ENCODE results near the gene PFN1.

Gene PFN1

GRCh38 chr17:4978726-4979125 is 30.4 kb upstream of the PFN1 start:
- DNase-seq (ENCODE audit: low spot score): no peak

GRCh38 chr17:4974115-4974670 is 25.9 kb upstream of the PFN1 start:
- no peaks in the 10 kb centered on the region for H3K9me3 ChIP-seq (ENCODE audit: severe bottlenecking)
- DNase-seq (ENCODE audit: low spot score): no peak
- H3K36me3 ChIP-seq (ENCODE audit: low read depth): peaks cover 60% of the 10 kb centered on the region
- peaks cover 5% of the 10 kb centered on the region for H3K4me1 ChIP-seq (ENCODE audit: insufficient read depth, poor library complexity, severe bottlenecking)
- H3K27me3 ChIP-seq (ENCODE audit: insufficient read depth, poor library complexity, severe bottlenecking): no peaks in the 10 kb centered on the region
- no peak for ATAC-seq (ENCODE audit: low read depth)
- no peak overlapping the region for H3K4me3 ChIP-seq (ENCODE audit: severe bottlenecking)
- no peak for TF ChIP-seq CTCF (IDR thresholded peaks at IDR 0.05; ENCODE audit: poor library complexity, severe bottlenecking)
- H3K27ac ChIP-seq (ENCODE audit: poor library complexity, severe bottlenecking): no peak overlapping the region

More at GRCh38 chr17:4978726-4979125, 30.4 kb upstream of the PFN1 start:
- Histone ChIP-seq H3K4me1 (ENCODE audit: insufficient read depth, poor library complexity, severe bottlenecking) (no peaks in the 10 kb centered on the region), H3K27me3 (ENCODE audit: insufficient read depth, poor library complexity, severe bottlenecking) (no peaks in the 10 kb centered on the region), H3K4me3 (ENCODE audit: severe bottlenecking) (no peak overlapping the region), H3K36me3 (ENCODE audit: low read depth) (peaks cover 75% of the 10 kb centered on the region), H3K9me3 (ENCODE audit: severe bottlenecking) (no peaks in the 10 kb centered on the region), H3K27ac (ENCODE audit: poor library complexity, severe bottlenecking) (no peak overlapping the region)
- ATAC-seq (ENCODE audit: low read depth): no peak
- TF ChIP-seq CTCF (IDR thresholded peaks at IDR 0.05; ENCODE audit: poor library complexity, severe bottlenecking): no peak

- DNase-seq (ENCODE audit: low spot score): no peak
Observed at GRCh38 chr17:4973256-4974114, 25.2 kb upstream of the PFN1 start.

GRCh38 chr17:4972752-4973151 is 24.4 kb upstream of the PFN1 start:
- peaks cover 5% of the 10 kb centered on the region for H3K4me1 ChIP-seq (ENCODE audit: insufficient read depth, poor library complexity, severe bottlenecking)
- no peak overlapping the region for H3K27ac ChIP-seq (ENCODE audit: poor library complexity, severe bottlenecking)
- peaks cover 45% of the 10 kb centered on the region for H3K36me3 ChIP-seq (ENCODE audit: low read depth)
- no peak for ATAC-seq (ENCODE audit: low read depth)
- no peak overlapping the region for H3K4me3 ChIP-seq (ENCODE audit: severe bottlenecking)
- no peak for TF ChIP-seq CTCF (IDR thresholded peaks at IDR 0.05; ENCODE audit: poor library complexity, severe bottlenecking)
- H3K27me3 ChIP-seq (ENCODE audit: insufficient read depth, poor library complexity, severe bottlenecking): no peaks in the 10 kb centered on the region
- H3K9me3 ChIP-seq (ENCODE audit: severe bottlenecking): no peaks in the 10 kb centered on the region
- no peak for DNase-seq (ENCODE audit: low spot score)

More at GRCh38 chr17:4973256-4974114, 25.2 kb upstream of the PFN1 start:
- Histone ChIP-seq H3K27me3 (ENCODE audit: insufficient read depth, poor library complexity, severe bottlenecking) (no peaks in the 10 kb centered on the region), H3K4me3 (ENCODE audit: severe bottlenecking) (no peak overlapping the region), H3K4me1 (ENCODE audit: insufficient read depth, poor library complexity, severe bottlenecking) (peaks cover 5% of the 10 kb centered on the region), H3K36me3 (ENCODE audit: low read depth) (peaks cover 53% of the 10 kb centered on the region), H3K27ac (ENCODE audit: poor library complexity, severe bottlenecking) (no peak overlapping the region), H3K9me3 (ENCODE audit: severe bottlenecking) (no peaks in the 10 kb centered on the region)
- no peak for TF ChIP-seq CTCF (IDR thresholded peaks at IDR 0.05; ENCODE audit: poor library complexity, severe bottlenecking)
- ATAC-seq (ENCODE audit: low read depth): no peak

- DNase-seq (ENCODE audit: low spot score): no peak
- no peak overlapping the region for H3K27ac ChIP-seq (ENCODE audit: poor library complexity, severe bottlenecking)
- no peak for ATAC-seq (ENCODE audit: low read depth)
- TF ChIP-seq CTCF (IDR thresholded peaks at IDR 0.05; ENCODE audit: poor library complexity, severe bottlenecking): no peak
- peaks cover 41% of the 10 kb centered on the region for H3K36me3 ChIP-seq (ENCODE audit: low read depth)
- no peaks in the 10 kb centered on the region for H3K9me3 ChIP-seq (ENCODE audit: severe bottlenecking)
- H3K4me1 ChIP-seq (ENCODE audit: insufficient read depth, poor library complexity, severe bottlenecking): peaks cover 5% of the 10 kb centered on the region
- no peak overlapping the region for H3K4me3 ChIP-seq (ENCODE audit: severe bottlenecking)
- H3K27me3 ChIP-seq (ENCODE audit: insufficient read depth, poor library complexity, severe bottlenecking): no peaks in the 10 kb centered on the region
Observed at GRCh38 chr17:4972322-4972721, 24.0 kb upstream of the PFN1 start.
